ENCODE measurements around the gene LRRC4B.

The LRRC4B gene

DNA sequence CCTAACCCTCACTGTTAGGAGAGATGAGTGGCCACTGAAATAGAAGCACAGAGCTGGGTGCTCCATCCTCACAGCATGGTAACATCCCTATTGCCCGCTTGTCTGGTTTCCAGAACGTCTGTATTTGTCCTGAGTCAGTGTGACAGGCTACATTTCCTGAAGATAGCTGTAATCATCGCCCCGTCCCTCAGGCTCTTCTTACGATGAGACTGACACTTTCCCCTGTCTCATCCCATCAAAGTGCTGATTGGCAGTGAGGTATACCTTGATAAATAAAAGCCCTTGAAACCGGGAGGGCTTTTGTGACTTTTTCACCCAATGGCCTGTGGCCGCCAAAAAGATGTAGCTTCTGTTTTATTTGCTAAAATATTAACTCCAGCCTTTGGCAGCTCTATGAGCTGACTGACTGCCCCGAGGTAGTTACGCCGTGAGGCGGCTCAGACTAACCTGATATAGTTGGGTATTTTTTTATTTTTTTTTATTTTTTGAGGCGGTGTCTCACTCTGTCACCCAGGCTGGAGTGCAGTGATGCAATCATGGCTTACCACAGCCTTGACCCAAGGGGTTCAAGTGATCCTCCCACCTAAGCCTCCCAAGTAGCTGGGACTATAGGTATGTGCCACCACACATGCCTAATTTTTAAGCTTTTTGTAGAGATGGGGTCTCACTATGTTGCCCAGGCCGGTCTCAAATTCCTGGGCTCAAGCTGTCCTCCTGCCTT lies 5.7 kb upstream of the LRRC4B start:
- DNase-seq (ENCODE audit: low spot score): no peak

DNA sequence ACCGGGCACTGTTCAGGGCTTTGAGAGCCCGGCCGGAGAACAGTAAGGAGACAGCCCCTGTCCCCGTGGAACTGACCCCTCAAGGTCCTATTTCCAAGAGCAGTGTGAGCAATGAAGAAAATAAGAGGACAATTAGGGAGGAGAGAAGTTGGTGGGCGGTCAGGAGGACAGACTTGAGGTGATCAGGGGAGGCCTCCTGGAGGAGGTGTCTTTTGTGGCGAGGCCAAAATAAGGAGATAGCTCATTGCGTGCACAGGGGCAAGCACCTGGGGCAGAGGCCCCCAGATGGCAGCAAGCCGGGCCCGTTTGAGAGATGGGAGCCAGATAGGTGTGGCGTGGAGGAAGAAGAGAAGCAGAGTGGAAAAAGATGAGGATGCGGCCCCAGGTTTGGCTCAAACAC lies 2.8 kb upstream of the LRRC4B start:
- no peak for DNase-seq (ENCODE audit: low spot score)

DNA sequence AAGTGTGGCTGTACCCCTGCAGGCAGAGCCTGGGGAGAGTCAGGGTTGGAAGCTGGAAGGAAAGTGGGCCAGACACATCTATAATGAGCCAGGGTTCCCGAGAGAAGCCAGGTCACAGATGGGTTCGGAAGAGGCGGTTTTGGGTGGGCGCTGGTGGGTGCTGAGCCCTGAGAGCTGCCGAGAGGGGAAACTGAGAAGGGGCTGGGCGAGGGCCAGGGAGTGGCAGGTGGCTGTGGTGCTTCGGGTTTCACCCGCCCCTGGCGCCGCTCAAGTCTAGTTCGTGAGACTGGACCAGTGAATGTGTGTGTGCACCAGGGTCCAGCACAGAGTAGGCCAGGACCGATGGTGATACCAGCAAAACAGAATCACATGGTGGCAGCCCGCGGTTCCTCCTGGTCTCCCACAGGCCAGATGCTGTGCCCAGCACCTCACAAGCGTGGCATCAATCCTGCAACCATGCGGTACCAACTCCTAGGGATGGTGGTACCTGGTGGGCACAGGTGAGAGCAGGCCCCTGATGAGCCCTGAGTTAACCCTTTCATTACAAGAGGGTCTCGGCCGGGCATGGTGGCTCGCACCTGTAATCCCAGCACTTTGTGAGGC lies 1.8 kb upstream of the LRRC4B start:
- DNase-seq (ENCODE audit: low spot score): no peak

DNA sequence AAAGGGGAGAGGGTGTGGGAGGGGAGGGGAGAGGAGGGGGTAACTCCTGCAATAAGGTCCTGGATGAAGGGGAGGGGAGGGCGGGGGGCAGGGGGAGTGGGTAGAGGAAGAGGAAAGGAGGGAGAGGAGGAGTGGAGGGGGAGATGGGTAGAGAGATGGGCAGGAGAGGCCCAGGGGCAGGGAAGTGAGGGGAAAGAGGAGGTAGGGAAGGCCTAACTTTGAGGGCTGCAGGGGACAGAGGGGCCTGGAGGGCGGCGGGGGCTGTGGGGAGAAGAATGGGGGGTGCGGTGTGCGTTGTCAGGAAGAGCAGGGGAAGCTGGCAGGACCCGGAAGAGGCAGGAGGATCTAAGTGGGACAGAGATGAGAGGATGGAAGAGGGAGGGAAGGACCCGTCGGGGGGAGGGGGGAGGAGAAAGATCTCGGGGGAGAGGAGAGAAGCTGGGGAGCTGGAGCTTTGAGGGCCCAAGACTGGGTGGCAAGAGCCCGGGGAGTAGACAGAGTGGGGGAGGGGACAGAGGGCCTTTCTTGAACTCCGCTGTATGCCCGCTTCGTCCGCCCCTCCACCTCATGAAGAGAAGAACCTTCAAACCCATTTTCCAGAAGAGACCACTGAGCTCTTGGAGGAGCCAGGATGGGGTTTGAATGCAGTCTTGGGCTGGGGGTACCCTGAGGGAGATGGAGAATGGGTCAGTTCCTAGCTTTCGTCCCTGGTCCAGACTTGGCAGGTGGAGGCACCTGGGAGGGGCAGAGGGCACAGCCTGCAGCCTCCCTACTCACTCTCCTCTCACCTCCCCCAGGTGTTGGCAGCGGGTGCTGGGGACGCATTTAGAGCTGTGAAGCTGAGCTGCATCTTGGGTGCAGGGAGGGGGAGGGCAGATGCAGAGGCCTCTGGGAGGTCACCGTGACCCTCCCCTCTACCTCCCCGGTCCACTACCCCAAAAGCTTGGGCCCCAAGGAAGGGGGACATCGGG lies 778 bp upstream of the LRRC4B start:
- no peak for DNase-seq (ENCODE audit: low spot score)

DNA sequence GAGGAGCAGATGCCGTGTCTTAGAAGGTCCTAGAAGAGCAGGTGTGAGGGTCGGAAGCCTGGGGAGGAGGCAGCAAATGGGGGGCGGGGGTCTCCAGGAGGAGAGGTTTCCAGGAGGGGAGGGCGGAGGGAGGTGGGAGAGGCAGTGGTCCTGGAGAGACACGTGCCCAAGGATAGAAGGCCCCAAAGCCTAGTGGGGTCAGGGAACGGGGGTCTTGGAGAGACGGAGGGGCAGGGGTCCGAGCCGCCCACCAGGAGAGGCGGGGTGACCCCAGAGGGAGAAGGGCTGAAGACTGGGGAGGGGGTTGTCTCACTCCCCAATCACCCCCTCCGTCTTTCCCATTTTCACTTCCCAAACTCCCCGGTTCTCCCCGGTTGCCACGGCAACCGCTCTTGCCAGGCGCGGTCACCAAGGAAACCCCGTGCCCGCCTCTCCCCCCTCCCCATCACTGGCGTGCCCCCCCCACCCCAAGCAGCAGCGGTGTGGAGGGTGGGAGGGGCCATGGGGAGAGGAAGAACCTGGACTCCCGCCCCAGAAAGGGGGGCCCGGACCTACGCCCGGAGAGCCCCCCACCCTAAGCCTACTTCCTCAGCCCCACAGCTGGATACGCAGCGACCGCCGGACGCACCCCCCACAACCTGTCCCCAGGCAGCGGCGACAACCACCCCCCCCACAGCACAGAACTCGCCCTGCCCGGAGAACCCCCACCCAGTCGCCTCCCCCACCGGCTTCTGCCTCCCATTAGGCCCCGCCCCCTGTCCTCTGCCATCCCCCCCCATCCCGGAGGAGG lies 988 bp downstream of the LRRC4B start:
- no peak for DNase-seq (ENCODE audit: low spot score)

DNA sequence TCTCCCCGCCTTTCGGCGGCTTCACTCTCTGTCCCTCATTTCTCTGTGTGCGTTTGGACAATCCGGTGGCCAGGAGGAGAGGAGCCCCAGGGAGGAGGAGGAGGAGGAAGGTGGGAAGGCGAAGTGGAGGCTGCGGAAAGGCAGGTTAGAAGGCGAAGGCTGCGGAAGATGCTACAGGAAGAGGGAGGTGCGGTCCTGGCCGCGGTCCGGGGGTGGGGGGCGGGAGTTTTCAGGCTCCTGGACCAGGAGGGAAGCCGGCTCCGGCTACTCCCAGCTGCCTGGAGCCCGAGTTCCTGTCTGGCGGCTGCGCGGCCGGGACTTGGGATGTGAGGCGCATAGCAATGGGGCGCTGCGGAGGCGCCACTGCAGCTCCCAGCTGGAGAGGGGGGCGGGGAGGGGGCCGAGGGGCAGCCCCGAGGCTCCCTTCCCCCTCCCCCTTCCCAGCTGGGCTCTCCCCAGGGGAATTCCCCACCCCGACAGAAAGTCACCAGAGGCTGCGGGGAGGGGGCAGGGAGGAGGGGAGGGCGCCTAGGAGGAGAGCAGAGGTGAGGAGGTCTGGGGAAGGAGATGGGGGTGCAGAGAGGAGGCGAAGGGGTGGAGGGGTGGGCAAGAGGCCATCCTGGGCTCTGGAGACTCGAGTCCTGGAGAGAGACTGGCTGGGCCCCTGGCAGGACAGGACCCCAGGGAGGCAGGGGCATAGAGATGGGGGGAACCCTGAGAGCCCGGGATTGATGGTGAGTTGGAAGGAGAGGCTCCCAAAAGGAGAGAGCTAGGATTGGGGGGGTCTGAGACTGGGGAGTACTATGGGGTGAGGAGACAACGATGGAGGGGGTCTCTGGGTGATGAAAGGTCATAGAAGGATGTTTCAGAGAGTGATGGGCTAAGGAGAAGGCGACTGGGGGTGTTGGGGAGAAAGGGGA lies 2.0 kb downstream of the LRRC4B start:
- no peak for DNase-seq (ENCODE audit: low spot score)

DNA sequence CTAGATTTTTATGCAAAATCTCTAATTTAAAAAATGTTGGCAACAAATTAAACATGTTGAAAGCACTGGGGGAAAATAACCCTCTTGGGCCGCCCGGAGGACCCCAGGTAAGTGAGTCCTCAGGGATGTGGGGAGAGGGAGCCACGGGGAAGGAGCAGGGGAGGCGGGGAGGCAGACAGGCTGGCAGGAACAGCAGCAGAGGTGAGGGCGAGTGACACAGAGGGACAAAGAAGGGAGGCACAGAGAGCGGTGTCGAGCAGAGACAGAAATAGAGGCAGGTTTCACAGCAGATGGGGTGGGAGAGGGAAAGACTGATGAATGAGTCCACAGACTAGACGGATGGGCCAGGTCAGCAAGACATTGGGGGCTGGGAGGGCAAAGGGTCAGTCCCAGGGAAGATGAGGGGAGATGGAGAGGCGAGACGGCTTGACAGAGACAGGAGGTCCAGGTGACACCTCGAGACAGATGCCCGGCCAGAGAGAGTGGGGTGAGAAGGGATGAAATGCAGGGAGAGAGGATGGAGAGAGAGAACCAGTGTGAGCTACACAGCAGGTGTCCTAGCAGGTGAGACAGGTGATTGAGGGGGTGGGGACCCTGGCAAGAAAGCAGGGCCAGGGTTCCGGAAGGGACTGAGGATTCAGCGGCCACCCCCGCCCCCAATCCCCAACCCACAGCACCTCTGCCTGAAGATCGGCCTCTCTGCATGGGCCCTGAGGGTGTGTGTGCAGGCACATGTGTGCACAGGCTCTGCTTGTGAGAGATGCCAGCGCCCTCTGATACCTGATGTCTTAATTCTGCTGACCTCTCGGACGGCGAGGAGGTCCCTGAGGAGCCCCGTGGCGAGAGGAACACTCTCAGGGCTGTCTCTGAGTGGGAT lies 3.8 kb downstream of the LRRC4B start:
- no peak for DNase-seq (ENCODE audit: low spot score)

DNA sequence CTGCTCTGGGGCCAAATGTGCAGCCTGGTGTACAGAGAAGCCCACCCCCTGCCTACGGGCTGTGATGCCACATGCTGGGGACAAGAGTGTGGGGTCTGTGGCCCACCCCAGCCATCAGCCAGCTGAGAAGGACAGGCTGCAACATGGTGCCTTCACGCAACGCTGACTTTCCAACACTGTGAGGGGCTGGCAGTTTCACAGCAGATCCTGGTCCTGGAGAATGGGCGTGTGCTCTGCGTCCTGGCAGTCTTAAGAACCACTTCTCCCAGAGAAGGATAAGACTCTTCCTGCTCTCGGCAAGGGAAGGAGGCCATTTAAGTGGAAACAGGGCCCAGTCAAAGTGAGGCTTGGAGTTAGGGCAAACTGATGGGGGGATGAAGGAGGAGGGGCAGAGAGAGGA lies 4.6 kb downstream of the LRRC4B start:
- no peak for DNase-seq (ENCODE audit: low spot score)

DNA sequence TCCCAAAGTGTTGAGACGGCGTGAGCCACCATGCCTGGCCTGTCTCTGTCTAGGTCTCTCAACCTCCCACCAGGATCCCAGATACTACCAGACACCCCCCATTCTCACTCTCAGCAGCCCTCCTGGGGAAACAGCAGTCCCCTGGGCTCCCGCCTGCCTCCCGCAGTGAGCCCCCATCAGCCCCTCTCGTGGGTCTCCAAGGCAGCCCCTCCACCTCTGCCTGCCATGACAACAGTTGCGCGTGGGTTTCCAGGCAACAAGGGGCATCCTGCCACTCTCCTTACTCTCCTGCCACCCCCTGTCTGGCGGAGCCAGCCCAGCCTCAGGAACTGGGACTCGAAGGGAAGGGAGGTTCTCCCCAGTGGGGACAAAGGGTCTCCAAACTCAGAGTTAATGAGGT lies 5.2 kb downstream of the LRRC4B start:
- DNase-seq (ENCODE audit: low spot score): no peak

DNA sequence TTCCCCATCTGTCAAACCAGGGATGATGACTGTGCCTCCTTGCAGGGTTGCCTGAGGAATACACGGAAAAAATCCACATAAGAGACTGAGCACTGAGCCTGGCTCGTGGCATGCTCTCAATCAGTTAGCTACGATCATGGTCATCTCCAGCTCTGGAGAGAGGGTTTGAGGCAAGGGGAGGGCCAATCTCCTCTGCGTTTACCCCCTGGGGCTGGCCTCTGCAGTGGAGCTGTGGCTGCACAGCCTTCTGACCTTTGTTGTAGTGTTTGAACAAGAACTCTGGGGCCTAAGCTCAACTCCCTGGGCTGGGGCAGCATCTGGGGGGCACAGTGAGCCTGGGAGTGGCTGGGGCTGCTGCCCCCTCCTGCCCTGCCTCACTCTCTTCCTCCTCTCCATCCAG lies 5.9 kb downstream of the LRRC4B start:
- DNase-seq (ENCODE audit: low spot score): no peak

DNA sequence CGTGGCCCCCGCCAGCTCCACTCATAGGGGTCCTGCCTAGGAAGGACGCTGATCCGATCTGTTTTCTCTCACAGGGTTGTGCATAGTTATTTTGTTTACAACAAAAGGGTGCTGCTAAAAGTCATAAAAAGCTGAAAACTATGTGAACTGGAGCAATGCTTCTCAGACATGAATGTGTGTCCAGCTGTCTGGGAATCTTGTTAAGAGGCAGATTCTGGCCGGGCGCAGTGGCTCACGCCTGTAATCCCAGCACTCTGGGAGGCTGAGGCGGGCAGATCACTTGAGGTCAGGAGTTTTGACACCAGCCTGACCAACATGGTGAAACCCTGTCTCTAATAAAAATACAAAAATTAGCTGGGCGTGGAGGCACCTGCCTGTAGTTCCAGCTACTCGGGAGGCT lies 8.6 kb downstream of the LRRC4B start:
- DNase-seq (ENCODE audit: low spot score): no peak

DNA sequence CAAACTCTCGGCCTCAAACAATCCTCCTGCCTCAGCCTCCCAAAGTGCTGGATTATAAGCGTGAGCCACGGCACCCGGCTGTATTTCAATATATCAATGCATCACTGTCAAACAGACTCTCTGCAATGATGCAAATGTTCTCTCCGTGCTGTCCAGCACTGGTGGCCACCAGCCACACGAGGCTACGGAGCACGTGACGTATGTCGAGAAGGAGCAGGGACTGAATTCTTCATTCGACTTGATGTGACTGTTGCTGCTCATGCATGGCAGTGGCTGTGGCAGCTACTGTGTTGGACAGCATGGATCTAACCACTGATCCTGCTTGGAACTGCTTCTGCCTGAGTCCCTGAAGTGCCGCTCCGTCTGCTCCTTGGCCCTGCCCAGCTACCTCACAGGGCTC lies 9.8 kb downstream of the LRRC4B start:
- no peak for DNase-seq (ENCODE audit: low spot score)

DNA sequence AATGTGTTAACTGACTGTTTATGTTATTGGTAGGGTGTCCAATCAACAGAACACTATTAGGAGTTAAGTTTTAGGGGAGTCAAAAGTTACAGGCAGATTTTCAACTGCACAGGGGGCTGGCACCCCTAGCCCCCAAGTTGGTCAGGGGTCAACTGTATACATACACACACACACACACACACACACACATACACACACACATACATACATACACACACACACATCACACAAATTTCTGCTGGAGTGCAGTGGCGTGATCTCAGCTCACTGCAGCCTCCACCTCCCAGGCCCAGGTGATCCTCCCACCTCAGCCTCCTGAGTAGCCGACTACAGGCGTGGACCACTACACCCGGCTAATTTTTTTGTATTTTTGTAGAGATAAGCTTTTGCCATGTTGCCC lies 10.2 kb downstream of the LRRC4B start:
- DNase-seq (ENCODE audit: low spot score): no peak

DNA sequence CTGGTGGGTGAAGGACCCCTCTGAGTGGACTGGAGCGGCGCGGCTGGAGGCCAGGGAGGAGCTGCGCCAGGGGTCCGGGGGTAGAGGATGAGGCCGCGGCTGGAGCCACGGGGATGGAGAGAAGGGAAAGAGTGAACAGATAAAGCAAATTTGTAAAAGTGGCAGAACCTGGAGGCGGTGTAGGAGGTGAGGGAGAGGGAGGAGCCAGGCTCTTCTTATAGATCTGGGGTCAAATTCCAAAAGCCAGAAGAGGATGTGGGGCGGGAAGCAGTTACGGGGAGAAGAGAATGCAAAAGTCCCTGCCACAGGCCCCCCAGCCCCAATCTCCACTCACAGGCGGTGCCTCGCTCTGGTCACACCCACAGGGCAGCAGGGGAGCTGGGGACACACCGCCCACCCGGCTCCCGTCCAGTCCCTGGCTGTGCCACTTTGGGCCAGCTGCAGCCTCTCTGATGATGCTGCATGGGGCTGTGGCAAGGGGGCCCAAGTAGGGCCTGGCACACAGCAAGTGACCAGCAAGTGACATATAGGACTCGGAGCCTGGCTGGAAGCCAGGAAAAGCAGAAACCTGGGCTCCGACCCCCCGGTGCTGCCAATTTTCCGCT lies 11.1 kb downstream of the LRRC4B start:
- DNase-seq (ENCODE audit: low spot score): no peak

DNA sequence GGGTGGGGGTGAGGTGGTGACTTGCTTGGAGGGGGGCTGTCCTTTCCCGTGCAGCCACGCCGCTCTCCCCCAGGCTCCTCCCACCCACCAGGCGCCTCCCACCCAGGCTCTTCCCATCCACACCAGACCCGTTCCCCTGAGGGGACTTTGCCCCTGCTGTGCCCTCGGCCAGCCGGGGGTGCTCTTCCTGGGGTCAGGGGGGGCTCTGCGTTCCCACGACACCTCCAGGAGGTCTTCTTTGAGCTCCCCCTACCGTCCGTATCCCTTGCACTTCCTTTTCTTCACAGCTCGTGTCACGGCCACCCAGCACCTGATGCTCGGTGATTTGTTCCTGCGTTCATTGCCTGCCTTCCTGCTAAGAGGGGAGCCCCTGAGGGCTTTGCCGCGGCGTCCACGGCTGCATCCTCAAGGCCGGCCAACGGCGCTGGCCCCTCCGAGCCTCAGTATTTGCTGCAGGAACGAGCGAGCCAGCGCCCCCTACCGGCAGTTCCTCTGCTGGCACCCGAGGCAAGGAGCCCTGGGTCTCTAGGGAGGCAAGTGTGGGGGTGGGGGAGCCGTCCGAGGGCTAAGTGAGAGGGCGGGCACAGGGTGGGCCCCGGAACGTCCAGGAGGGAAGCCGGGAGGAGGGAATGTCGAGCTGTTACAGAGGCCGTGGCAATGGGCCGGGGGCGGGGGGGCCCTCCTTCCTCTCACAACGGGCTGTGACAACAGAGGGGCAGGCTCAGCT lies 11.8 kb downstream of the LRRC4B start:
- peak; percentile 92 for DNase-seq (ENCODE audit: low spot score)

DNA sequence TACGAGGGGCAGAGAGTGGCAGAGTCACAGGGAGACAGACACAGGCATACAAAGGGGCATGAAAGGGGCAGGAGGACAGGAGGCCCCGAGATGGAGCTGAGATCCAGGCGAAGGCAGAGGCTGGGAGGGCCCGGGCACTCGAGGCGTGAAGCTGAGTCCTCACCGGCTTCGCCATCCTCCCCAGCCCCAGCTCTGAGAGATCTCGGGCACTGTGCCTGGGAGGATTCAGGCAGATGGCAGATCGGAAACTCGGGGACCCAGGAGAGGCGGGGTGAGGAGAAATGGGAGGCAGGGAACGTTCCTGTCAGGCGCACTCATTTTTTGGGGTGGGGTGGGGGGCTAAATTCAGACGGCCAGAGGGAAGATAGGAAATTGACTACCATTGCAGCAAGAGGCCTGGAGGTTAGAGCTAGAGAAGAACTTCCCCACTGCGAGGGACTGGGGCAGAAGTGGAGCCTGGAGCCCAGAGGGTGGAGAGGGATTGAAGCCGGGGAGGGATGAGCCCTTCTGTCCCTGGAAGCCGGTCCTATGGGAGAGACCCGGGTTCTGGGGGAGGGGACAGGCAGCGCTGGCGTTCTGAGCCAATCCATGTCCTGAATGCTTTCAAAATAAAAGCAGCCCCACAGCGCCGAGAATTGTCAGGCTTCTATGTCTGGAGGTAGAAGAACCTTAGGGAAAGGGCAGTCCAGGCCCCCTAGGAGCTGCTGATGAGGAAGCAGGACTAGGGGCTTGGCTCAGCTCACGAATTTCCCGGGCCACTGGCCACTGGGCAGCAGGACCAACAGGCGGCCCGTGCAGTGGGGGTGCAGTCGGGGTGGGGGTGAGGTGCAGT lies 12.6 kb downstream of the LRRC4B start:
- DNase-seq (ENCODE audit: low spot score): no peak

DNA sequence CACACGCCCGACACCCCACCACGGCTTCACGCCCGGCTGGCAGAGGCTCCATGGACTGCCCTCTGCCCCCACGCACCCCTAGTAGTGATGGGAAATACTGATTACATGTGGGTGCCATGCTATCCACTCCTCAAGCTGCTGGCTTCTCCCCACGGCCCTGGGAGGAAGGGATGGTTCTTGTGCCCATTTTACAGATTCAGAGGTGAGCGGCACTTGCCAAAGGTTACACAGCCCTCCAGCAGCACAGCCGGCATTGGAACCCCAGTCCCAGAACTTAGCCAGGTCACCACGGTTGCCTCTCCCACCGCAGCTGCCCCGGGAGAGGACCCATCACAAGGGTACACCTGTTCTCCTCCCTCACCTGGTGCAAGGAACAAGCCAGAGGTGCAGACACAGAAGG lies 13.2 kb downstream of the LRRC4B start:
- no peak for DNase-seq (ENCODE audit: low spot score)

DNA sequence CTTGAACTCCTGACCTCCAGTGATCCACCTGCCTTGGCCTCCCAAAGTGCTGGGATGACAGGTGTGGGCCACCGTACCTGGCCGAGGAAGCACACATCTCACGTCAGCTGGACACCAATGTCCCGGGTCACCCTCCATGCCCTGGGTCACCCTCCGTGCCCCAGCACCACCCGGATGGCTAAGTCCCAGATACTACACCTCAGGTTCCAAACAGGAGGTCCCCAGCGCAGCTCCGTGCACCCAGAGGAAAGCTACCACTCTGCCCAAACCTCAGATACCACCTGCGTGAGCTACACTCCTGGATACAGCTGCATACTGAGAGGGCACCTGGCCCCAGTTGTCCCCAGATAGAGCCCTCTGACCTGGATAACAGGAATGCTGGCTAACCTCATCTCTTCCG lies 14.0 kb downstream of the LRRC4B start:
- no peak for DNase-seq (ENCODE audit: low spot score)

All from GM03348 (cell line).